T-helper 17 cell (primary cell): Measurements from ENCODE around the gene UBXN6. TPM values are rescaled to one million over a fixed set of nuclear protein-coding genes. Genes with fewer than 3 reads are reported as not detected.

Source experiments
- ATAC-seq: fragments of 150-1000 bp; cut with Tn5 transposase; 2 replicates; pipeline ENCODE4 v1.10.0; 2021; ENCODE audit warnings: mild to moderate bottlenecking, moderate library complexity
- DNase-seq, 3 donors: peaks; one replicate each; pipeline versions ENCODE4 v3.0.0 to v3.0.0-alpha.2; 2020 to 2021
- H3K9me3 ChIP-seq: one replicate; pipeline ENCODE4 v1.7.0; 2013; ENCODE audit warnings: low read length, mild to moderate bottlenecking; ENCODE audit not compliant: control insufficient read depth, poor library complexity, severe bottlenecking
- H3K27ac Mint-ChIP-seq: one replicate; pipeline ENCODE4 v1.8.0; 2022; ENCODE audit warnings: mild to moderate bottlenecking, moderate library complexity, mixed read lengths
- H3K27me3 Mint-ChIP-seq: one replicate; pipeline ENCODE4 v1.8.0; 2022; ENCODE audit warnings: mixed read lengths
- H3K36me3 Mint-ChIP-seq: one replicate; pipeline ENCODE4 v1.8.0; 2022; ENCODE audit warnings: low read depth, mixed read lengths
- H3K4me1 Mint-ChIP-seq: one replicate; pipeline ENCODE4 v1.8.0; 2022; ENCODE audit warnings: mild to moderate bottlenecking, mixed read lengths
- H3K4me3 Mint-ChIP-seq: one replicate; pipeline ENCODE4 v1.8.0; 2022; ENCODE audit warnings: mild to moderate bottlenecking, moderate library complexity, mixed read lengths
- total RNA-seq, 4 donors: library from RNA in 2 of 4; stranded (reverse) in 2 of 4; gene quantifications; one replicate each; pipeline ENCODE4 v1.2.3 and lab custom pipeline; 2022 to 2026

The UBXN6 gene, protein sequence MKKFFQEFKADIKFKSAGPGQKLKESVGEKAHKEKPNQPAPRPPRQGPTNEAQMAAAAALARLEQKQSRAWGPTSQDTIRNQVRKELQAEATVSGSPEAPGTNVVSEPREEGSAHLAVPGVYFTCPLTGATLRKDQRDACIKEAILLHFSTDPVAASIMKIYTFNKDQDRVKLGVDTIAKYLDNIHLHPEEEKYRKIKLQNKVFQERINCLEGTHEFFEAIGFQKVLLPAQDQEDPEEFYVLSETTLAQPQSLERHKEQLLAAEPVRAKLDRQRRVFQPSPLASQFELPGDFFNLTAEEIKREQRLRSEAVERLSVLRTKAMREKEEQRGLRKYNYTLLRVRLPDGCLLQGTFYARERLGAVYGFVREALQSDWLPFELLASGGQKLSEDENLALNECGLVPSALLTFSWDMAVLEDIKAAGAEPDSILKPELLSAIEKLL
- 10 to 100 TPM; 49.5 to 68.7 TPM for total RNA-seq
- 44.8 to 89.9 reads per million in 2 donors for total RNA-seq (lab: John Stamatoyannopoulos, UW)

- H3K27me3 Mint-ChIP-seq, result no peaks in the 10 kb centered on the region
- H3K9me3 ChIP-seq, result no peaks in the 10 kb centered on the region
- peak within 1 kb of the TSS; percentile 97 for H3K4me3 Mint-ChIP-seq
- H3K36me3 Mint-ChIP-seq, result peaks cover 2% of the 10 kb centered on the region
- peaks cover 19% of the 10 kb centered on the region for H3K4me1 Mint-ChIP-seq
- peak; percentile 95 to 98 (median 98) for DNase-seq
- peak within 1 kb of the TSS; percentile 96 for H3K27ac Mint-ChIP-seq
- ATAC-seq, result peak; percentile 98
Measured at GRCh38 chr19:4457654-4458395, at the start of gene UBXN6. TSS of gene UBXN6 (minus strand) at chr19:4457794. CDS start at chr19:4457697, 97 bp downstream.

- H3K36me3 Mint-ChIP-seq, result peaks cover 2% of the 10 kb centered on the region
- H3K4me3 Mint-ChIP-seq, result no peak overlapping the region
- H3K27me3 Mint-ChIP-seq, result no peaks in the 10 kb centered on the region
- ATAC-seq (no peak), DNase-seq (no peak)
- H3K27ac Mint-ChIP-seq, result no peak overlapping the region
- no peaks in the 10 kb centered on the region for H3K9me3 ChIP-seq
- H3K4me1 Mint-ChIP-seq, result peaks cover 5% of the 10 kb centered on the region
Measured at GRCh38 chr19:4507150-4507452, 49.5 kb upstream of the UBXN6 start.

GRCh38 chr19:4506449-4507149 lies 49.0 kb upstream of the UBXN6 start:
- ATAC-seq, result no peak
- H3K27me3 Mint-ChIP-seq, result no peaks in the 10 kb centered on the region
- peaks cover 5% of the 10 kb centered on the region for H3K4me1 Mint-ChIP-seq
- no peak overlapping the region for H3K27ac Mint-ChIP-seq
- DNase-seq, result no peak
- H3K4me3 Mint-ChIP-seq, result no peak overlapping the region
- H3K9me3 ChIP-seq, result no peaks in the 10 kb centered on the region
- H3K36me3 Mint-ChIP-seq, result peaks cover 2% of the 10 kb centered on the region

GRCh38 chr19:4505570-4506448 lies 48.2 kb upstream of the UBXN6 start:
- DNase-seq, result no peak
- Mint-ChIP-seq H3K27ac (no peak overlapping the region), H3K36me3 (peaks cover 2% of the 10 kb centered on the region), H3K4me1 (peaks cover 5% of the 10 kb centered on the region), H3K4me3 (no peak overlapping the region), H3K27me3 (no peaks in the 10 kb centered on the region)
- ATAC-seq, result no peak
- no peaks in the 10 kb centered on the region for H3K9me3 ChIP-seq

- Mint-ChIP-seq H3K27me3 (no peaks in the 10 kb centered on the region), H3K4me3 (no peak overlapping the region), H3K4me1 (peaks cover 5% of the 10 kb centered on the region), H3K27ac (no peak overlapping the region), H3K36me3 (peaks cover 2% of the 10 kb centered on the region)
- no peak for DNase-seq
- H3K9me3 ChIP-seq, result no peaks in the 10 kb centered on the region
- no peak for ATAC-seq
Measured at GRCh38 chr19:4504891-4505569, 47.4 kb upstream of the UBXN6 start.

DNA sequence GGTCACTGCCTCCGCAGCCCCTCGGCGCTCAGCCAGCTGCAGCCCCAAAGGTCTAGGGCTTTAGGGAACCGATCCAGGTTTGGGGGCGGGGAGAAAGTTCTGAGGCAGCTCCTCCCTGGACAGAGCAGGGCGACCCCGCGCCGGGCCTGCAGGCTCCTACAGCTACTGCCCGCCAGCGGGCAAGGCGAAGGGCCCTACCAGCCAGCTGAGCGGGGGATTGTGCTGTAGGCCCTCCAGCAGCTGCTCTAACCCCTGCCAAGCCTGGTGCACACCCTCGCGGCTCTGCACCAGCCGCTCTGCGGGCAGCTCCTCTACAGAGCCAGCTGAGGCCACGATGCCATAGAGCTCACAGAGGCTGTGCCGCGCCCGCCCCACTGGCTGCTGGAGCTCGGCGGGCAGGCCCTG lies 46.7 kb upstream of the UBXN6 start:
- Mint-ChIP-seq H3K27me3 (no peaks in the 10 kb centered on the region), H3K4me1 (peaks cover 5% of the 10 kb centered on the region), H3K27ac (no peak overlapping the region), H3K36me3 (peaks cover 2% of the 10 kb centered on the region), H3K4me3 (no peak overlapping the region)
- DNase-seq (no peak), ATAC-seq (no peak)
- no peaks in the 10 kb centered on the region for H3K9me3 ChIP-seq

DNA sequence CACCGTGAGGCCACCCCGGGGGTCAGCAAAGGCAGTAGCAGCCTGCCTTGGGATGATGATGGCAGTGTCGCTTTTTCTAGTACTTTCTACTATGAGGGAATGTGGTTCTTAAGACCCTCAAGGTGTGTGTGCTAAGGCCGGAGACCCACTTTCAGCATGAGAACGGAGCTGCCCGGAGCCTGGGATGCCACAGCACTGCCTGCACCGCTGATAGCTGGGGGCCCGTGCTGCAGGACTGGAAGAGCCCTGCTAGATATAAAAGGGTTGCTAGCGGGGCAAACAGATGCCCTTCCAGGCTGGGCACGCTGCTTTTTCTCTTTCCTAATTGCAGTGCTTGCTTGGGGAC lies 46.2 kb upstream of the UBXN6 start:
- no peaks in the 10 kb centered on the region for H3K9me3 ChIP-seq
- DNase-seq (no peak), ATAC-seq (no peak)
- Mint-ChIP-seq H3K27me3 (no peaks in the 10 kb centered on the region), H3K4me3 (no peak overlapping the region), H3K4me1 (peaks cover 5% of the 10 kb centered on the region), H3K36me3 (peaks cover 2% of the 10 kb centered on the region), H3K27ac (no peak overlapping the region)

DNA sequence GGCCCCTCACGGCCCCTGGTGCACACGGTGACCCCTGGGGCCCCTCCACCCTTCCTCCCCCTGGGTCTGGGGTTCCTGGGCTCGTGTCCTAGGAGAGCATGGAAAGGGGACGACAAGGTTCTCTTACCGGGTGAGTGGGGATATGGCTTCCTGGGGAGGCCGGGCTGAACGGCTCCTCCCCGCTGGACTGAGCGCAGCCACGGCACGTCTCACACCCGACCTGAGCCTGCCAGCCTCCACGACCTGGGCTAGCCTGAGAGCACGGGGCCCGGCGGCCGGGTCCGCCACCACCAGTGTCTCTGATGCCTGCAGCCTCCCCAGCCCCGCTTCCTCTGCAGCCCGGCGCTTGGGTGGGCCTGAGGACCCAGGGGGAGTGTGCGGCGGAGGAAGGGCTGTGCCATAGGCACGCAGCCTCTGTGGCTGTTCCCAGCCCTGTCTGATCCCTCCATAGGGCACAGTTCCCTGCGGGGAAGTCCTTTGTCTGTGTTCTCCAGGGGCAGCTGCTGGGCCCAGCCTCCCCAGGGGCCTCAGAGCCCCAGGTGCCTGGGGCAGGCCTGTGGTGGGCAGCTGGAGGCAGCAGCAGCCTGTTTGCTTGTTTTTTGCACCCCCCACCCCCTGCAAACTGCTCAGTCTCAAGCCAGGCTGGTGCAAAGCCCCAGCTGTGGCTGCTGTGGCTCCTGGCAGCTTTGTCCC lies 45.7 kb upstream of the UBXN6 start:
- ATAC-seq, result no peak

DNA sequence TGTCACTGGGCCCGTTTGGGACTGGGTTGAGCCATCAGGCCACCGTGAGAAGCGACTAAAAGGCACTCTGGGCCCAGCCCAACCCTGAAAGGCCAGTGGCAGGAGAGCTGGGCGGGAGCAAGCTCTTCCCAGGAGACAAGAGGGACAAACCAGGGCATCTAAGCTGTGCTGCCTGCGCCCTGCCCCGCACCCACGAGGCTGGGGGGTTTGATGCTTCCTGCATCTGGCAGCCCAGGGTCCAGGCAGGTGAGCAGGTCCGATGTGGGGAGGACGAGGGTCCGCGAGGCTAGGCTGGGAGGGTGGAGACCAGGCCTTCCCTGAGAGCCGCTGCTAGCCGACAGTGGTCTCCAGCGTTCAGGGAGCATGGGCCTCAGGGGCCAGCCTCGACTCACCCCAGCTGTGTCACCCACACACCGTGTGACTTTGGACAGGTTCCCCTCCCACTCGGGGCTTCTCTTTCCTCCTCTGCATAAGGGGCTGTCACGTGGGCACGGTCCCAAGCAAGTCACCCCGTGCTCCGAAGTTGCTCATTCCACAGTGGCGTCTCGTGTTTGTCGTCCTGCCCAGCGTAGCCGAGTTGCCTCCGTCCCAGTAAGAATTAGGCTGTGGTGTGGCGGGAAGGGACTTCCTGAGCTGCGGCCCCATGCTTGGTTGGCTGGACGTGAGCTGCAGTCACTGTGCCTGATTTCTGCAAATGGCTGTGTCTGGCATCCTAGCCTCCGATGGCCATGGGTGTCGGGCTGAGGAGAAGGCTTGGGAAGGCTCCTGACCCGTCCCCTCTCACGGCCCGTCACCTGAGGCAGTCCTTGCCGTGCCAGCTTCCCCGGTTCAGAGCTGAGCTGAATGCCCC lies 44.9 kb upstream of the UBXN6 start:
- Mint-ChIP-seq H3K27ac (no peak overlapping the region), H3K4me1 (peaks cover 5% of the 10 kb centered on the region), H3K27me3 (no peaks in the 10 kb centered on the region), H3K36me3 (peaks cover 2% of the 10 kb centered on the region), H3K4me3 (no peak overlapping the region)
- DNase-seq, result no peak
- no peaks in the 10 kb centered on the region for H3K9me3 ChIP-seq
- ATAC-seq, result no peak

More for the DNA sequence above, 45.7 kb upstream of the UBXN6 start:
- Mint-ChIP-seq H3K36me3 (peaks cover 2% of the 10 kb centered on the region), H3K27me3 (no peaks in the 10 kb centered on the region), H3K4me3 (no peak overlapping the region), H3K27ac (no peak overlapping the region), H3K4me1 (peaks cover 5% of the 10 kb centered on the region)
- no peaks in the 10 kb centered on the region for H3K9me3 ChIP-seq
- DNase-seq, result no peak

DNA sequence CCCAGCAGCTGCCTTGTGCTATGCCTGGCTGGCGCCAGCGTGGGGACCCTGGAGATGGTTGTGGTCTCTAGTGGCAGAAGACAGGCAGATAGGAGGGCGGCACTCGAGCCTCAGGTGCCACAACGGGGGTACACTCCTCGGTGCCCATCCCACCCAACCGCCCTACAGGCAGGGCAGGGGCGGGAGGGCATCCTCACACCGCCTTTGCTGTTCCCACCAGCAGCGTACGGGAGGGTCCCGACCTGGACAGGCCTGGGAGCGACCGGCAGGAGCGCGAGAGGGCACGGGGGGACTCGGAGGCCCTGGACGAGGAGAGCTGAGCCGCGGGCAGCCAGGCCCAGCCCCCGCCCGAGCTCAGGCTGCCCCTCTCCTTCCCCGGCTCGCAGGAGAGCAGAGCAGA lies 44.1 kb upstream of the UBXN6 start:
- no peaks in the 10 kb centered on the region for H3K9me3 ChIP-seq
- no peak overlapping the region for H3K4me3 Mint-ChIP-seq
- DNase-seq, result no peak
- H3K27me3 Mint-ChIP-seq, result no peaks in the 10 kb centered on the region
- no peak for ATAC-seq
- H3K4me1 Mint-ChIP-seq, result peaks cover 5% of the 10 kb centered on the region
- no peak overlapping the region for H3K27ac Mint-ChIP-seq
- H3K36me3 Mint-ChIP-seq, result peaks cover 2% of the 10 kb centered on the region

DNA sequence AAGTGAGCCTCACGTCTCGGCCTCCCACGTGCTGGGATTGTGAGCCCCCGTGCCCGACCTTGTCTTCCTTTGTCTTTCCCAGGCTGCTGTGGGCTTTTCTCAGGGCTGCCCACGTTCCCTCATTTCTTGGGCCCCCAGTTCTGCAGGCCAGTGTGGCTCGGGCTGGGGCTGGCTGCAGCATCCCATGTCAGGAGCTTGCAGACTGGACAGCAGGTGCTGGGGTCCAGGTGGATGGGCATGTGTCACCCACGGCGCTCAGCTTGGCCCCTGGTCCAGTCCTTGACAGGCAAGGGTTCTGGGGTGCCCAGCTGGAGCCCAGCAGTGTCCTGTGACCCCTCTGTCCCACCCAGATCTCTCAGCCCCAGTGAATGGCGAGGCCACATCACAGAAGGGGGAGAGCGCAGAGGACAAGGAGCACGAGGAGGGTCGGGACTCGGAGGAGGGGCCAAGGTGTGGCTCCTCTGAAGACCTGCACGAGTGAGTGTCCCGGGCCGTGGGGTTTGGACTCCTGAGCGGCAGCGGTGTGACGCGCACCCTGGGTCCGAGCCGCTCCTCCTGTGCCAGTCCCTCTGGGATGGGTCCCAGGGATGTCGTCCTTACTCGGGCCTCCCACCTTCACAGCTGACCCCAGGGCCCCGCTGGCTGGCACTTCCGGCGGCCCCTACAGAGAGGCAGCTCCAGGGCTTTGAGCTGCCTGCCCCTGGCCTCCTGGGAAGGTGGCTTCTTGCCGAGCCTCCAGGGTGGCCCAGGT lies 43.4 kb upstream of the UBXN6 start:
- Mint-ChIP-seq H3K36me3 (no peaks in the 10 kb centered on the region), H3K4me1 (peaks cover 2% of the 10 kb centered on the region), H3K27ac (no peak overlapping the region), H3K4me3 (no peak overlapping the region), H3K27me3 (no peaks in the 10 kb centered on the region)
- DNase-seq, result no peak
- no peaks in the 10 kb centered on the region for H3K9me3 ChIP-seq
- no peak for ATAC-seq
